ENCODE data around the gene LOXL4.
A peak's percentile ranks its signal among the peaks of the same experiment; 100 is the strongest.

LOXL4 gene

GRCh38 chr10:98263088-98263487, 4.9 kb downstream of the LOXL4 start:
- DNase-seq = no peak

- DNase-seq = no peak
Measured at GRCh38 chr10:98262571-98262970, 5.4 kb downstream of the LOXL4 start.

- no peak for DNase-seq
Measured at GRCh38 chr10:98261436-98262277, 6.3 kb downstream of the LOXL4 start.

- no peak for DNase-seq
Measured at GRCh38 chr10:98260752-98261151, 7.2 kb downstream of the LOXL4 start.

GRCh38 chr10:98260350-98260749, 7.6 kb downstream of the LOXL4 start:
- DNase-seq = no peak

- DNase-seq = no peak
Measured at GRCh38 chr10:98259606-98260315, 8.2 kb downstream of the LOXL4 start.

- no peak for DNase-seq
Measured at GRCh38 chr10:98258683-98259454, 9.1 kb downstream of the LOXL4 start.

GRCh38 chr10:98257961-98258360, 10.0 kb downstream of the LOXL4 start:
- DNase-seq = no peak

- DNase-seq = no peak
Measured at GRCh38 chr10:98257198-98257597, 10.8 kb downstream of the LOXL4 start.

- no peak for DNase-seq
Measured at GRCh38 chr10:98256692-98257091, 11.3 kb downstream of the LOXL4 start.

- DNase-seq = no peak
Measured at GRCh38 chr10:98255146-98255877, 12.7 kb downstream of the LOXL4 start.

- no peak for DNase-seq
Measured at GRCh38 chr10:98254234-98254974, 13.6 kb downstream of the LOXL4 start.

GRCh38 chr10:98253499-98253898, 14.5 kb downstream of the LOXL4 start:
- no peak for DNase-seq

- peak; percentile 79 for DNase-seq
Measured at GRCh38 chr10:98252464-98252863, 15.5 kb downstream of the LOXL4 start.

GRCh38 chr10:98251399-98251798, 16.6 kb downstream of the LOXL4 start:
- no peak for DNase-seq

GRCh38 chr10:98249134-98249533, 18.9 kb downstream of the LOXL4 start:
- DNase-seq = no peak

- DNase-seq = no peak
Measured at GRCh38 chr10:98248018-98248417, 20.0 kb downstream of the LOXL4 start.

GRCh38 chr10:98246911-98247805, 20.8 kb downstream of the LOXL4 start:
- no peak for DNase-seq

- no peak for DNase-seq
Measured at GRCh38 chr10:98244586-98244985, 23.4 kb downstream of the LOXL4 start.

- DNase-seq = no peak
Measured at GRCh38 chr10:98244141-98244540, 23.9 kb downstream of the LOXL4 start.

- DNase-seq = peak; percentile 20
Measured at GRCh38 chr10:98242823-98243222, 25.2 kb downstream of the LOXL4 start.
